ENCODE results near the gene CXCR2.

Gene CXCR2

DNA sequence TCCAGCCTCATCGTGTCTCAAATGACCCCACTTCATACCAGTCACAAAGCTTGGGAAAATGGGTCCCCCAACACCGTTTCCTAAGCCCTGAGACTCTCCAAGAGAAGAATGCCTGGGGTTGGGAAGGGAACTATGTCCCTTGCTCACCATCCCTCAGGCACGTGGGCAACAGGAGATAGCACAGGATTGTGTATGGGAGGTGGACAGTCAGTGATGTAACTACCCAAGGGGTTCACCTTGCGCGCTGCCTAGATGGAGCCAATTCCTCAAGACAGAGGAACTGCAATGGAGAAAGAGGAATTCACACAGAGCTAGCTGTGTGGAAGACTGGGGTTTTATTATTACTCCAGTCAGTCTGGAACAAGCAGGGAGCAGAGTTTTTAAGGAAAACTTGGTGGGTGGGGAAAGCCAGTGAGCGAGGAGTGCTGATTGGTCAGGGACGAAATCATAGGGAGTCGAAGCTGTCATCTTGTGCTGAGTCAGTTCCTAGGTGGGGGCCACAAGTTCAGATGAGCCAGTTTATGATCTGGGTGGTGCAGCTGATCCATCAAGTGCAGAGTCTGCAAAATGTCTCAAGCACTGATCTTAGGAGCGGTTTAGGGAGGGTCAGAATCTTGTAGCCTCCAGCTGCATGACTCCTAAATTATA lies 54.8 kb downstream of the CXCR2 start:
- TF ChIP-seq, protein P1, sequence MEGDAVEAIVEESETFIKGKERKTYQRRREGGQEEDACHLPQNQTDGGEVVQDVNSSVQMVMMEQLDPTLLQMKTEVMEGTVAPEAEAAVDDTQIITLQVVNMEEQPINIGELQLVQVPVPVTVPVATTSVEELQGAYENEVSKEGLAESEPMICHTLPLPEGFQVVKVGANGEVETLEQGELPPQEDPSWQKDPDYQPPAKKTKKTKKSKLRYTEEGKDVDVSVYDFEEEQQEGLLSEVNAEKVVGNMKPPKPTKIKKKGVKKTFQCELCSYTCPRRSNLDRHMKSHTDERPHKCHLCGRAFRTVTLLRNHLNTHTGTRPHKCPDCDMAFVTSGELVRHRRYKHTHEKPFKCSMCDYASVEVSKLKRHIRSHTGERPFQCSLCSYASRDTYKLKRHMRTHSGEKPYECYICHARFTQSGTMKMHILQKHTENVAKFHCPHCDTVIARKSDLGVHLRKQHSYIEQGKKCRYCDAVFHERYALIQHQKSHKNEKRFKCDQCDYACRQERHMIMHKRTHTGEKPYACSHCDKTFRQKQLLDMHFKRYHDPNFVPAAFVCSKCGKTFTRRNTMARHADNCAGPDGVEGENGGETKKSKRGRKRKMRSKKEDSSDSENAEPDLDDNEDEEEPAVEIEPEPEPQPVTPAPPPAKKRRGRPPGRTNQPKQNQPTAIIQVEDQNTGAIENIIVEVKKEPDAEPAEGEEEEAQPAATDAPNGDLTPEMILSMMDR (IDR thresholded peaks at IDR 0.05), result no peak

DNA sequence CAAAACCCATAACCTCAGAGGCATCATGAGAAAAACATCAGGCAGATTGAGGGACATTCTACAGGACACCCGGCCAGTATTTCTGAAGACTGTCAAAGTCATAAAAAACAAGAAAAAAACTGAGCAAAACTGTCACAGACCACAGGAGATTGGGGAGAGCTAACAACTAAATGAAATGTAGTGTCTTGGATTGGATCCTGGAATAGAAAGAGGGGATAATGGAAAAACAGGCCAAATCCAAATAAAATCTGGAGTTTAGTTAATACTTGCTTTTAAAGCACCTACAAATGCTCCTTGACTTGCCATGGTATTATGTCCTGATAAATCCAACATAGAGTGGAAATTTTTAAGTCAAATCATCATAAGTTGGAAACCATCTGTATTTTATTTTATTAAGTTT lies 58.5 kb downstream of the CXCR2 start:
- TF ChIP-seq, protein P1 (IDR thresholded peaks at IDR 0.05), result no peak

GRCh38 chr2:218186355-218186766 lies 60.5 kb downstream of the CXCR2 start:
- TF ChIP-seq, protein P1 (IDR thresholded peaks at IDR 0.05), result peak; percentile 76

Data from LNCAP (cell line).